Stimulated activated CD8-positive, alpha-beta memory T cell treated with anti-CD3 and anti-CD28 coated beads, Interleukin-7, amount 100 ng/mL, for 24 hours (primary cell): ENCODE measurements around the gene BMP2K.

Experiments used
- DNase-seq: peaks from one replicate; pipeline ENCODE4 v3.0.0-alpha.2; 2020; ENCODE audit warnings: low read depth

BMP2K gene

GRCh38 chr4:78776079-78776728 is at the start of gene BMP2K:
BMP2K (plus strand) TSS chr4:78776350; CDS start chr4:78776544, 194 bp downstream.
- DNase-seq: peak; percentile 48

- DNase-seq: no peak
Measured at GRCh38 chr4:78726546-78726945, 49.6 kb upstream of the BMP2K start.

- no peak for DNase-seq
Measured at GRCh38 chr4:78732332-78733104, 43.6 kb upstream of the BMP2K start.

GRCh38 chr4:78734441-78735162 is 41.5 kb upstream of the BMP2K start:
- DNase-seq: no peak

- DNase-seq: no peak
Measured at GRCh38 chr4:78735697-78736096, 40.5 kb upstream of the BMP2K start.

- DNase-seq: no peak
Measured at GRCh38 chr4:78737035-78737434, 39.1 kb upstream of the BMP2K start.

GRCh38 chr4:78737973-78738372 is 38.2 kb upstream of the BMP2K start:
- no peak for DNase-seq

- DNase-seq: no peak
Measured at GRCh38 chr4:78742300-78742699, 33.9 kb upstream of the BMP2K start.

GRCh38 chr4:78747475-78747922 is 28.7 kb upstream of the BMP2K start:
- no peak for DNase-seq

- no peak for DNase-seq
Measured at GRCh38 chr4:78748381-78748780, 27.8 kb upstream of the BMP2K start.

GRCh38 chr4:78749258-78749971 is 26.7 kb upstream of the BMP2K start:
- DNase-seq: no peak

- DNase-seq: no peak
Measured at GRCh38 chr4:78749972-78750727, 26.0 kb upstream of the BMP2K start.

- no peak for DNase-seq
Measured at GRCh38 chr4:78753091-78753490, 23.1 kb upstream of the BMP2K start.

GRCh38 chr4:78754872-78755271 is 21.3 kb upstream of the BMP2K start:
- DNase-seq: no peak

- DNase-seq: no peak
Measured at GRCh38 chr4:78756137-78756536, 20.0 kb upstream of the BMP2K start.

GRCh38 chr4:78756776-78757175 is 19.4 kb upstream of the BMP2K start:
- DNase-seq: no peak

- no peak for DNase-seq
Measured at GRCh38 chr4:78757574-78757973, 18.6 kb upstream of the BMP2K start.

- DNase-seq: no peak
Measured at GRCh38 chr4:78758085-78758484, 18.1 kb upstream of the BMP2K start.

GRCh38 chr4:78762529-78762928 is 13.6 kb upstream of the BMP2K start:
- no peak for DNase-seq

GRCh38 chr4:78763251-78763650 is 12.9 kb upstream of the BMP2K start:
- DNase-seq: no peak

- DNase-seq: no peak
Measured at GRCh38 chr4:78763763-78764387, 12.3 kb upstream of the BMP2K start.
